Keratinocyte (primary cell): Measurements from ENCODE around the gene CDHR2. TPM values are rescaled to one million over a fixed set of nuclear protein-coding genes. Genes with fewer than 3 reads are reported as not detected.

Source experiments
- DNase-seq: peaks from one replicate; pipeline ENCODE4 v3.0.0-alpha.2; 2011; ENCODE audit warnings: low read depth, missing footprints, low spot score
- FAIRE-seq: peaks from 2 replicates; lab custom pipeline; 2011; peaks lifted over from hg19 to GRCh38; lab: Jason Lieb, UNC
- H2AFZ ChIP-seq: 2 replicates; pipeline ENCODE4 v1.6.0; 2012; ENCODE audit warnings: low read length, control low read depth, inconsistent platforms; ENCODE audit not compliant: control insufficient read depth
- H3K27ac ChIP-seq: 2 replicates; pipeline ENCODE4 v1.5.1; 2011; ENCODE audit warnings: low read length; ENCODE audit not compliant: control insufficient read depth, insufficient read depth
- H3K27me3 ChIP-seq: 3 replicates; pipeline ENCODE4 v1.6.0; 2011; ENCODE audit warnings: low read length; ENCODE audit not compliant: control insufficient read depth, insufficient read depth; ENCODE audit errors: extremely low read depth
- H3K36me3 ChIP-seq, 2 experiments: 2 replicates in 1 of 2; 3 replicates in 1 of 2; pipeline ENCODE4 v1.5.1; 2011; ENCODE audit warnings: low read length in 2 of 2, mild to moderate bottlenecking in 1 of 2; ENCODE audit not compliant: control insufficient read depth in 2 of 2, insufficient read depth in 2 of 2; ENCODE audit errors: extremely low read depth in 1 of 2
- H3K4me1 ChIP-seq: 3 replicates; pipeline ENCODE4 v1.5.1; 2011; ENCODE audit warnings: low read length; ENCODE audit not compliant: control insufficient read depth, insufficient read depth; ENCODE audit errors: extremely low read depth
- H3K4me2 ChIP-seq: 3 replicates; pipeline ENCODE4 v1.6.0; 2011; ENCODE audit warnings: low read depth, low read length; ENCODE audit not compliant: control insufficient read depth, insufficient read depth; ENCODE audit errors: extremely low read depth
- H3K4me3 ChIP-seq, 3 experiments: fragments of 200-600 bp in 1 of 3; sonication (generic) in 1 of 3; 2 replicates in 2 of 3; 3 replicates in 1 of 3; pipeline ENCODE4 v1.5.1; 2011 to 2016; ENCODE audit warnings: low read length in 3 of 3, mild to moderate bottlenecking in 3 of 3, control low read depth in 2 of 3, inconsistent platforms in 1 of 3, low read depth in 1 of 3, mixed read lengths in 1 of 3, mixed run types in 1 of 3, moderate library complexity in 1 of 3; ENCODE audit not compliant: control insufficient read depth in 2 of 3, insufficient read depth in 2 of 3; ENCODE audit errors: extremely low read depth in 1 of 3
- H3K79me2 ChIP-seq: 2 replicates; pipeline ENCODE4 v1.6.0; 2012; ENCODE audit warnings: low read length; ENCODE audit not compliant: control insufficient read depth, insufficient read depth
- H3K9ac ChIP-seq: 3 replicates; pipeline ENCODE4 v1.6.0; 2011; ENCODE audit warnings: low read length; ENCODE audit not compliant: control insufficient read depth, insufficient read depth; ENCODE audit errors: extremely low read depth
- H3K9me1 ChIP-seq: 3 replicates; pipeline ENCODE4 v1.6.0; 2011; ENCODE audit warnings: low read length; ENCODE audit not compliant: control insufficient read depth, insufficient read depth; ENCODE audit errors: extremely low read depth
- H3K9me3 ChIP-seq: 2 replicates; pipeline ENCODE4 v1.5.1; 2012; ENCODE audit warnings: low read depth, low read length; ENCODE audit not compliant: control insufficient read depth
- H4K20me1 ChIP-seq: 3 replicates; pipeline ENCODE4 v1.6.0; 2011; ENCODE audit warnings: low read length; ENCODE audit not compliant: control insufficient read depth, insufficient read depth; ENCODE audit errors: extremely low read depth
- EZH2 ChIP-seq: IDR thresholded peaks from one replicate; pipeline ENCODE4 v1.6.1; 2012; ENCODE audit warnings: inconsistent platforms, mild to moderate bottlenecking, low read length, moderate library complexity
- dilution Hi-C: fragments of 300-500 bp; cut with MboI; formaldehyde crosslinking; loops from one replicate; pipeline ENCODE4 v1.7.0; 2020; ENCODE audit warnings: low sequenced_read_pairs; ENCODE audit not compliant: extremely low pct_ligation_motif_present
- polyA plus RNA-seq, 5 experiments: library from polyadenylated mRNA; depleted of rRNA in 3 of 5; stranded (reverse) in 3 of 5; stranded (forward) in 1 of 5; unstranded in 1 of 5; fragments of >200 nt; gene quantifications; 1 replicate in 1 of 5; 2 replicates in 3 of 5; 3 replicates in 1 of 5; pipeline versions ENCODE4 v1.2.1 to v1.2.3, GENCODE V29; 2011 to 2012; ENCODE audit warnings: missing spikeins in 2 of 5, low read depth in 1 of 5, low replicate concordance in 1 of 5
- TF ChIP-seq, protein P1 (sequence below), 3 experiments: IDR thresholded peaks in 1 of 3; conservative IDR thresholded peaks in 1 of 3; optimal IDR thresholded peaks in 1 of 3; 2 replicates in 2 of 3; 3 replicates in 1 of 3; pipeline versions ENCODE3 to v1.5.1; 2011; ENCODE audit warnings: low read length in 3 of 3, mild to moderate bottlenecking in 3 of 3, moderate library complexity in 2 of 3, control low read depth in 1 of 3, inconsistent platforms in 1 of 3; ENCODE audit not compliant: insufficient read depth in 2 of 3; ENCODE audit errors: extremely low read depth in 1 of 3

CDHR2 gene
- polyA plus RNA-seq, 1 donor (not counting 4 experiments of a cell fraction or from before 2014, with no cell fraction given) = not detected

DNA sequence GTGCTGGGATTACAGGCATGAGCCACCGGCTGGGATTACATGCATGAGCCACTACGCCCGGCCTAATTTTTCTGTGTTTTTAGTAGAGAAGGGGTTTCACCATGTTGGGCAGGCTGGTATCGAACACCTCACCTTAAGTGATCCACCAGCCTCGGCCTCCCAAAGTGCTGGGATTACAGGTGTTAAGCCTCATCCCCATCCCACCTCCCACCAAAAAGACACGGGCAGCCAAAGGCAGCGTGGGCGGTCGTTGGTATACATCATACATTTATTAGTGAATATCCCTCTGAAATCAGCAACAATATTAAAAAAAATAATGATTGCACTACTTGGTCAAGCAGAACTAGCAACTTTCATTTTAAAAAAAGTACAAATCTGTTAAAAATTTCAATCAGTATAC lies 22.7 kb upstream of the CDHR2 start:
- H3K9ac ChIP-seq = no peak overlapping the region
- peaks cover 3% of the 10 kb centered on the region for H3K9me1 ChIP-seq
- no peak overlapping the region for H2AFZ ChIP-seq
- H3K27ac ChIP-seq = no peak overlapping the region
- dilution Hi-C loops = no loop called here
- FAIRE-seq (no peak), DNase-seq (no peak)
- no peak overlapping the region for H3K4me2 ChIP-seq
- H3K9me3 ChIP-seq = no peaks in the 10 kb centered on the region
- peaks cover 18 to 28% of the 10 kb centered on the region in 2 experiments for H3K36me3 ChIP-seq
- TF ChIP-seq EZH2 = no peak
- TF ChIP-seq, protein P1, sequence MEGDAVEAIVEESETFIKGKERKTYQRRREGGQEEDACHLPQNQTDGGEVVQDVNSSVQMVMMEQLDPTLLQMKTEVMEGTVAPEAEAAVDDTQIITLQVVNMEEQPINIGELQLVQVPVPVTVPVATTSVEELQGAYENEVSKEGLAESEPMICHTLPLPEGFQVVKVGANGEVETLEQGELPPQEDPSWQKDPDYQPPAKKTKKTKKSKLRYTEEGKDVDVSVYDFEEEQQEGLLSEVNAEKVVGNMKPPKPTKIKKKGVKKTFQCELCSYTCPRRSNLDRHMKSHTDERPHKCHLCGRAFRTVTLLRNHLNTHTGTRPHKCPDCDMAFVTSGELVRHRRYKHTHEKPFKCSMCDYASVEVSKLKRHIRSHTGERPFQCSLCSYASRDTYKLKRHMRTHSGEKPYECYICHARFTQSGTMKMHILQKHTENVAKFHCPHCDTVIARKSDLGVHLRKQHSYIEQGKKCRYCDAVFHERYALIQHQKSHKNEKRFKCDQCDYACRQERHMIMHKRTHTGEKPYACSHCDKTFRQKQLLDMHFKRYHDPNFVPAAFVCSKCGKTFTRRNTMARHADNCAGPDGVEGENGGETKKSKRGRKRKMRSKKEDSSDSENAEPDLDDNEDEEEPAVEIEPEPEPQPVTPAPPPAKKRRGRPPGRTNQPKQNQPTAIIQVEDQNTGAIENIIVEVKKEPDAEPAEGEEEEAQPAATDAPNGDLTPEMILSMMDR (optimal IDR thresholded peaks at IDR 0.05 in 1 of 3, IDR thresholded peaks at IDR 0.05 in 1 of 3, conservative IDR thresholded peaks at IDR 0.05 in 1 of 3; ENCODE audit: extremely low read depth in 1 of 3, insufficient read depth in 2 of 3, low read length in 3 of 3) = no peak
- peaks cover 11% of the 10 kb centered on the region for H3K4me1 ChIP-seq
- no peaks in the 10 kb centered on the region for H3K27me3 ChIP-seq
- H3K79me2 ChIP-seq = no peaks in the 10 kb centered on the region
- H4K20me1 ChIP-seq = no peaks in the 10 kb centered on the region
- H3K4me3 ChIP-seq = no peak overlapping the region

DNA sequence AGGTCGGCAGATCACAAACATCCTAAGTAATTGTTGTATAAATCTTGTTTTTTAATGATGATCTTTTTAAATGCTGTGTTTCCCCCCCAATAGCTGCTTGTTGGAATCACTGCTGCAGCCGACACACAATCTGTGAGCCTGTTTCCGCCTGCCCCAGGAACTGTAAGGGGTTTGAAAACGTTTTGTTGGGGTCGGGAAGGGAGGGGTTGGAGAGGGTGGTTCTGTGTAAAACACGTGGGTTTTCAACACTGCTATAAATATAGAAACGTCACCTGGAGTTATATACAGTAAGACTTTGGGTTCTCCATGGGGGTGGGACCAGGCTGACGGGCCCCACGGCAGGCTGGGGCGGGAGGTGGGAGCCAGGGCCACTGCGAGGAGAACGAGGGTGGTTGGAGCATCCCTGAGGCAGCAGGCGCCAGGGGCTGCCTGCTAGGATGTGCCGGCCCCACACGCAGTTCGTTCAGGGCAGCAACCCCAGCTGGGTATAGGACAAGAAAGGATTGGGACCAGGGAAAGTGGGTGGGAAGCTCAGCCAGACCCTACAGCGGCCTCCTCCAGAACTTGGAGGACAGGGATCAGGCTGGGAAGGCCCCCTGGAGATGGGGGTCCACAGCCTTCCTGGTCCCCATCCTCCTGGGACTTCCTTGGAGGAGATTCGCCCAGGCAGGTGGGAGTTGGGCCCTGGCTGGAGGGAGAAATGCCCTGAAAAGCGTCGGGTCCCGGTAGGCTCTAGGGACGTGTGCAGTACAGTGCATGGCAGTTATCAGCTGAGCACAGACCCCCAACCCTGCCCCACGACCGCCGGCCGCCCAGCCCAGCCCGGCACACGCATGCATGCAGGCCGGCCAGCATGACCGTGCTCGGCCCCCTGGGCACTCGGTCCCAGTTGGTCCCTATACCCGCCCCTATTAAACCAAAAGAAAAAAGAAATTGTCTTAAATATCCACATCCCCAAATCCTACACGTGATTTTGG lies 21.6 kb upstream of the CDHR2 start:
- H3K4me3 ChIP-seq = no peak overlapping the region
- TF ChIP-seq, protein P1 (optimal IDR thresholded peaks at IDR 0.05 in 1 of 3, IDR thresholded peaks at IDR 0.05 in 1 of 3, conservative IDR thresholded peaks at IDR 0.05 in 1 of 3; ENCODE audit: extremely low read depth in 1 of 3, insufficient read depth in 2 of 3, low read length in 3 of 3) = no peak
- no peak for TF ChIP-seq EZH2
- H3K79me2 ChIP-seq = no peaks in the 10 kb centered on the region
- DNase-seq (no peak), FAIRE-seq (no peak)
- H3K4me2 ChIP-seq = no peak overlapping the region
- dilution Hi-C loops = no loop called here
- H3K9me3 ChIP-seq = no peaks in the 10 kb centered on the region
- peaks cover 3% of the 10 kb centered on the region for H3K9me1 ChIP-seq
- H4K20me1 ChIP-seq = no peaks in the 10 kb centered on the region
- H3K4me1 ChIP-seq = peaks cover 11% of the 10 kb centered on the region
- no peak overlapping the region for H2AFZ ChIP-seq
- H3K27me3 ChIP-seq = no peaks in the 10 kb centered on the region
- peaks cover 18 to 35% of the 10 kb centered on the region in 2 experiments for H3K36me3 ChIP-seq
- H3K9ac ChIP-seq = no peak overlapping the region
- H3K27ac ChIP-seq = no peak overlapping the region
